Tibial artery (tissue), 4 donors: ENCODE data around the gene NCOR2.

Experiments
- DNase-seq, 2 donors: peaks; one replicate each; pipeline ENCODE4 v3.0.0-alpha.2; 2019
- H3K27ac ChIP-seq, 2 donors: fragments of 200-600 bp; sonication (generic) in 1 of 2; 1 replicate in 1 of 2; 2 replicates in 1 of 2; pipeline ENCODE4 v1.5.1; 2018 to 2019; ENCODE audit warnings: mild to moderate bottlenecking in 1 of 2
- H3K27me3 ChIP-seq, 2 donors: fragments of 200-600 bp; sonication (generic) in 1 of 2; one replicate each; pipeline versions ENCODE4 v1.5.1 to v1.6.0; 2016 to 2019
- H3K36me3 ChIP-seq, 3 donors: fragments of 200-600 bp; sonication (generic) in 2 of 3; one replicate each; pipeline ENCODE4 v1.5.1; 2016 to 2019; ENCODE audit warnings: mild to moderate bottlenecking in 2 of 3
- H3K4me1 ChIP-seq, 4 donors: fragments of 200-600 bp; sonication (generic) in 2 of 4; 1 replicate in 3 of 4; 2 replicates in 1 of 4; pipeline ENCODE4 v1.5.1; 2016 to 2019
- H3K4me3 ChIP-seq, 2 donors: fragments of 200-600 bp; sonication (generic) in 1 of 2; 1 replicate in 1 of 2; 2 replicates in 1 of 2; pipeline ENCODE4 v1.5.1; 2018 to 2019; ENCODE audit warnings: mild to moderate bottlenecking in 2 of 2
- H3K9me3 ChIP-seq, 3 donors: fragments of 200-600 bp; sonication (generic) in 1 of 3; one replicate each; pipeline ENCODE4 v1.5.1; 2016 to 2019
- intact Hi-C: fragments of 100-400 bp; cut with DNase I; formaldehyde crosslinking; loops from one replicate; pipeline ENCODE4 v1.15.0; 2023; ENCODE audit warnings: low total_unique reads
- TF ChIP-seq, protein P1 (sequence below), 2 experiments: fragments of 200-600 bp in 1 of 2; fragments of 450-650 bp in 1 of 2; IDR thresholded peaks; one replicate each; pipeline ENCODE4 v1.5.1; 2017 to 2019; ENCODE audit warnings: antibody characterized with exemption in 2 of 2, mild to moderate bottlenecking in 1 of 2, moderate library complexity in 1 of 2

NCOR2 gene

DNA sequence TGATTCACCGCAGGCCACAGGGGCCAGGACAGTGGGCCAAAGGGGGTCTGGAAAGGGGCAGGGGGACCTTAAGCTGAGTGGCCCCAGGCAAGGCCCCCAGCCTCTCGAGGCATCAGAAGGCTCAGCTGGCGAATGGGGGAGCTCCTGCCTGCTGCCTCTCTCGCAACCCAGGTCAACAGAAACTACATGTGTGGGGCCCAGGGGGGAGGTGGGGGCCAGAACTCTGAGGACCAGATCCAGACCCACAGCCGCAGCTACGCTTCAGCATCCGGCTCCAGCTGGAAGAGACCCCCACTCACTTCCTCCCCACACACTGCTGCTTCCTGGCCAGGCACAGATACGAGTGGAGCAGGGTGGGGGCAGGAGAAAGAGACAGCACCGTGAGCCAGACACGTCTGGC lies 46.5 kb downstream of the NCOR2 start:
- intact Hi-C loops, result no loop called here
- peak overlapping the region; percentile 98 to 99 for H3K27ac ChIP-seq
- peaks cover 15 to 98% (median 82%) of the 10 kb centered on the region in 4 donors for H3K4me1 ChIP-seq
- H3K9me3 ChIP-seq, result no peaks in the 10 kb centered on the region
- TF ChIP-seq, protein P1, sequence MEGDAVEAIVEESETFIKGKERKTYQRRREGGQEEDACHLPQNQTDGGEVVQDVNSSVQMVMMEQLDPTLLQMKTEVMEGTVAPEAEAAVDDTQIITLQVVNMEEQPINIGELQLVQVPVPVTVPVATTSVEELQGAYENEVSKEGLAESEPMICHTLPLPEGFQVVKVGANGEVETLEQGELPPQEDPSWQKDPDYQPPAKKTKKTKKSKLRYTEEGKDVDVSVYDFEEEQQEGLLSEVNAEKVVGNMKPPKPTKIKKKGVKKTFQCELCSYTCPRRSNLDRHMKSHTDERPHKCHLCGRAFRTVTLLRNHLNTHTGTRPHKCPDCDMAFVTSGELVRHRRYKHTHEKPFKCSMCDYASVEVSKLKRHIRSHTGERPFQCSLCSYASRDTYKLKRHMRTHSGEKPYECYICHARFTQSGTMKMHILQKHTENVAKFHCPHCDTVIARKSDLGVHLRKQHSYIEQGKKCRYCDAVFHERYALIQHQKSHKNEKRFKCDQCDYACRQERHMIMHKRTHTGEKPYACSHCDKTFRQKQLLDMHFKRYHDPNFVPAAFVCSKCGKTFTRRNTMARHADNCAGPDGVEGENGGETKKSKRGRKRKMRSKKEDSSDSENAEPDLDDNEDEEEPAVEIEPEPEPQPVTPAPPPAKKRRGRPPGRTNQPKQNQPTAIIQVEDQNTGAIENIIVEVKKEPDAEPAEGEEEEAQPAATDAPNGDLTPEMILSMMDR (IDR thresholded peaks at IDR 0.05), result no peak
- H3K27me3 ChIP-seq, result no peaks in the 10 kb centered on the region
- no peak overlapping the region for H3K4me3 ChIP-seq
- no peaks in the 10 kb centered on the region for H3K36me3 ChIP-seq
- no peak for DNase-seq

DNA sequence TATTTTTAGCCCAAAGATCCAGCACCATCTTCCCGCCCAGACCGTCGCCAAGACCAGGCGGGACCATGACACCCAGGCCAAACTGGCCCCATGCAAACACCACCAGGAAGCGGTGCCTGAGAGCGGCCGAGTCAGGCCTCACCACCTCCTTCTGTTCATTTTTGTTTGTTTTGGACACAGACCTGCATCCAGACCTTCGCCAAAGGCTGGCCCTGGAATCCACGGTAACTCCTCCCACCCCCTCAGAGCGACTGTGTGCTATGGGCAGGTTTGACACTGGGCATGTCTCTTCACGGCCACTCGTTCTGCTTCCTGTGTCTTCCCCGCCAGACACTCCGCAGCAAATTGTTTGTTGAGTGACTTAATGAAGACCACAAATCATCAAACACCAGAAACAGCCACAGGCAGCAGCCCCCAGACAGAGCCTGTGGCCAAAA lies 47.1 kb downstream of the NCOR2 start:
- H3K9me3 ChIP-seq, result no peaks in the 10 kb centered on the region
- intact Hi-C loops, result no loop called here
- no peak overlapping the region for H3K4me3 ChIP-seq
- no peaks in the 10 kb centered on the region for H3K27me3 ChIP-seq
- H3K4me1 ChIP-seq, result peaks cover 15 to 95% (median 84%) of the 10 kb centered on the region in 4 donors
- no peaks in the 10 kb centered on the region for H3K36me3 ChIP-seq
- peak; percentile 65 to 90 for DNase-seq
- peak overlapping the region; percentile 98 to 99 for H3K27ac ChIP-seq
- TF ChIP-seq, protein P1 (IDR thresholded peaks at IDR 0.05), result no peak

GRCh38 chr12:124519746-124520145 lies 47.7 kb downstream of the NCOR2 start:
- H3K4me1 ChIP-seq, result peaks cover 15 to 91% (median 81%) of the 10 kb centered on the region in 4 donors
- no peak for DNase-seq
- TF ChIP-seq, protein P1 (IDR thresholded peaks at IDR 0.05), result no peak
- no peaks in the 10 kb centered on the region for H3K9me3 ChIP-seq
- peak overlapping the region; percentile 98 to 99 for H3K27ac ChIP-seq
- intact Hi-C loops, result loop anchor here (2.0 to 10.0 kb wide), 2 partner anchors 47 to 155 kb away; partner anchors contain the start of gene NCOR2
- H3K36me3 ChIP-seq, result no peaks in the 10 kb centered on the region
- no peak overlapping the region for H3K4me3 ChIP-seq
- H3K27me3 ChIP-seq, result no peaks in the 10 kb centered on the region

GRCh38 chr12:124518051-124518932 lies 49.1 kb downstream of the NCOR2 start:
- intact Hi-C loops, result loop anchor here (2.0 to 10.0 kb wide), 2 partner anchors 49 to 153 kb away; partner anchors contain the start of gene NCOR2
- H3K4me1 ChIP-seq, result peaks cover 15 to 90% (median 78%) of the 10 kb centered on the region in 4 donors
- peak overlapping the region; percentile 50 to 64 for H3K4me3 ChIP-seq
- TF ChIP-seq, protein P1 (IDR thresholded peaks at IDR 0.05), result no peak
- no peaks in the 10 kb centered on the region for H3K27me3 ChIP-seq
- H3K36me3 ChIP-seq, result no peaks in the 10 kb centered on the region
- H3K27ac ChIP-seq, result peak overlapping the region; percentile 98 to 99
- DNase-seq, result peak; percentile 99 to 100
- H3K9me3 ChIP-seq, result no peaks in the 10 kb centered on the region
